ENCODE data around the gene DLX5. TPM values are rescaled to one million over a fixed set of nuclear protein-coding genes. Genes with fewer than 3 reads are reported as not detected.

The DLX5 gene
- total and polyA plus RNA-seq, 2 experiments from 2014 or later = 0.34 TPM; not detected in 1

DNA sequence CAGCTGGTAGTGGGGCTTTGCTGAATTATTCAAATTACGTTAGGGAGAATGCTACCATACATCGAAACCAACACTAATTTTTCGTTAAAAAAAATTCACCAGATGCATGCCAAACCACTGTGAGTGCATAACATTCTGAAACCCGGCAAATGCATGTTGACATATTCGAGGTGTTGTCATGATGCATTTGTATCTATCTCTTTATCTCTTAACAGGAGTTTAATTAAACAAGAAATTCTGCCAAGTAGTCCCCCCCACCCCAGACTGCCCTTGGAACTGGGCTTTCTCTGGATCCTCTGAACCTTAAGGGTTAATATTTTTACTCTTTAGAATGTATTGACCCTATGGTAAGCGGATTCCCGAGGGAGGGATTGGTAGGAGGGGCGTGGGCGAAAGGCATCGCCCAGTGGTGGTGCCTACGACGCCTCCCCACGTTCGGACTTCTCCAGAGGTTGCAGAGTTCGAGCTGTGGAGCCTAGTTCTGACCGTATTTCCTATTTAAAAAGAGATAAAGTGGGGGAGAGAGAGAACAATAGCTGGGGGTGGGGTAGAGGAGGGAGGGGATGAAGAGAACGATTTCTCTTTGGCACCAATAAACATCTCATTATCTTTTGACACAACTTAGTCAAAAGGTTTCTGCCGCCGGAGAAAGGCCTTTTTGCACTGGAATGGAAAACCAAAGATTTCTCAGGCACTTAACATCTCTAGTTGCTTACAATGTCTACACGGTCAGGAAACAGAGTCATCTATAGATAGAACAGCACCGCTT is 12.1 kb downstream of the DLX5 start:
- no peaks in the 10 kb centered on the region for H3K4me1 ChIP-seq (ENCODE audit: low read depth)
- H3K27me3 ChIP-seq = peaks cover 100% of the 10 kb centered on the region
- DNase-seq (ENCODE audit: low read depth in 1 of 2, low spot score in 1 of 2) = no peak
- TF ChIP-seq, protein P1, sequence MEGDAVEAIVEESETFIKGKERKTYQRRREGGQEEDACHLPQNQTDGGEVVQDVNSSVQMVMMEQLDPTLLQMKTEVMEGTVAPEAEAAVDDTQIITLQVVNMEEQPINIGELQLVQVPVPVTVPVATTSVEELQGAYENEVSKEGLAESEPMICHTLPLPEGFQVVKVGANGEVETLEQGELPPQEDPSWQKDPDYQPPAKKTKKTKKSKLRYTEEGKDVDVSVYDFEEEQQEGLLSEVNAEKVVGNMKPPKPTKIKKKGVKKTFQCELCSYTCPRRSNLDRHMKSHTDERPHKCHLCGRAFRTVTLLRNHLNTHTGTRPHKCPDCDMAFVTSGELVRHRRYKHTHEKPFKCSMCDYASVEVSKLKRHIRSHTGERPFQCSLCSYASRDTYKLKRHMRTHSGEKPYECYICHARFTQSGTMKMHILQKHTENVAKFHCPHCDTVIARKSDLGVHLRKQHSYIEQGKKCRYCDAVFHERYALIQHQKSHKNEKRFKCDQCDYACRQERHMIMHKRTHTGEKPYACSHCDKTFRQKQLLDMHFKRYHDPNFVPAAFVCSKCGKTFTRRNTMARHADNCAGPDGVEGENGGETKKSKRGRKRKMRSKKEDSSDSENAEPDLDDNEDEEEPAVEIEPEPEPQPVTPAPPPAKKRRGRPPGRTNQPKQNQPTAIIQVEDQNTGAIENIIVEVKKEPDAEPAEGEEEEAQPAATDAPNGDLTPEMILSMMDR (IDR thresholded peaks at IDR 0.05; ENCODE audit: low read depth, low read length) = no peak
- H3K27ac ChIP-seq = no peak overlapping the region
- H3K4me3 ChIP-seq = no peak overlapping the region
- no peaks in the 10 kb centered on the region for H3K36me3 ChIP-seq
- H3K9me3 ChIP-seq (ENCODE audit: low read depth) = no peaks in the 10 kb centered on the region

DNA sequence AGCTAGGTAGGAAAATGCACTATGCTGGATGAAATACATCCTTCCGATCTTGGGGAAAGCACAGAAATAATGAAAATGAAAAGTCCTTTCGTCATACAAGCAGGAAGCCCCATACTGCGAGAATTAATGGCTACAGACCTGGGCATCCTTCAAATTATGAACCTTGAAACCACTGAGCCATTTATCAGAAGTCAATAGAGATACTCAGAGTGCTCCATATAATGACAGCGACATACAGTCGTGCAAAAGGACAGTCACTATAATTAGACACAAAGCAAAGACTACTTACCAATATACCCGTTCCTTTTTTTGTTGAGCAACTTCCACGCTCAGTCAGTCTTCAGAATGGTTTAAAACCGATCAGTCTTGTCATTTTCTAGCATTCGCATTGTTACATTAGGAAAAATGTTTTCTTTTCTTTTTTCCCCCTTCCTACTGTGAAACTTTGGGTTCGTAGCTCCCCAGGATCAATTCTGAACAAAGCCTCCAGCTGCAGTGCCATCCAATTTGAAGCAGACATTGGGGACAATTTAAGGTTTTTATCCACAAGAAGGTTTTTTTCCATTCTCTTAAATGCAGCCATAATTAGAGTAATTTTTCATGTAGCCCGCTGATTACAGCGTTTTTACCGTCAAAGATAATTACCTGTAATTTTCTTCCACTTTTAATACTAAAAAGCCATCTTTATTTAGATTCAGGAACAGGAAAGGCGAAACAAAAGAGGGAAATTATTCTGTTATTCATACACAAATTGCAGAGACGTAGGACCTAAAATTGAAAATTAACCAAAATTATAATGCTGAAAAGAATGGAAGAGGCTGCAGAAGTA is 12.9 kb downstream of the DLX5 start:
- Histone ChIP-seq H3K4me3 (no peak overlapping the region), H3K27ac (no peak overlapping the region), H3K4me1 (ENCODE audit: low read depth) (no peaks in the 10 kb centered on the region), H3K9me3 (ENCODE audit: low read depth) (no peaks in the 10 kb centered on the region), H3K27me3 (peaks cover 100% of the 10 kb centered on the region), H3K36me3 (no peaks in the 10 kb centered on the region)
- TF ChIP-seq, protein P1 (IDR thresholded peaks at IDR 0.05; ENCODE audit: low read depth, low read length) = no peak
- no peak for DNase-seq (ENCODE audit: low read depth in 1 of 2, low spot score in 1 of 2)

DNA sequence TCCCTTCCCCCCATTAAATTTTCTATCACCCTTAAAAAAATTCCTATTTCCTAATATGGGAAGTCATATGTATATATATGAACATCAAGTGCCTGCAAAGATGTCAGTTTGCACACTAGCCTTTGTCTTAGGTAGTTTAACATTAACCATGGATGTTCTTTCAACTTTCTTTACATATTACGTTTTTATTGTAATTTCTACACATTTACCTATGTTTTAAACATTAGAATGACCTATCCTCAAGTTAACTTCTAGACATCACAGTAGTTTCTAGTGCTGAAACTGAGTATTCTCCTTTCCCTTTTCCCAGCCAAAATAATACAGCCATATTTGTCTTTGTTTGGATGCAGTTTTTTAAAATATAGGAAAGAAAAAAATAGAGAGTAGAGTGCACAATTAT is 13.5 kb downstream of the DLX5 start:
- DNase-seq (ENCODE audit: low read depth in 1 of 2, low spot score in 1 of 2) = no peak
- Histone ChIP-seq H3K27me3 (peaks cover 100% of the 10 kb centered on the region), H3K27ac (no peak overlapping the region), H3K9me3 (ENCODE audit: low read depth) (no peaks in the 10 kb centered on the region), H3K4me3 (no peak overlapping the region), H3K36me3 (no peaks in the 10 kb centered on the region), H3K4me1 (ENCODE audit: low read depth) (no peaks in the 10 kb centered on the region)
- TF ChIP-seq, protein P1 (IDR thresholded peaks at IDR 0.05; ENCODE audit: low read depth, low read length) = no peak

DNA sequence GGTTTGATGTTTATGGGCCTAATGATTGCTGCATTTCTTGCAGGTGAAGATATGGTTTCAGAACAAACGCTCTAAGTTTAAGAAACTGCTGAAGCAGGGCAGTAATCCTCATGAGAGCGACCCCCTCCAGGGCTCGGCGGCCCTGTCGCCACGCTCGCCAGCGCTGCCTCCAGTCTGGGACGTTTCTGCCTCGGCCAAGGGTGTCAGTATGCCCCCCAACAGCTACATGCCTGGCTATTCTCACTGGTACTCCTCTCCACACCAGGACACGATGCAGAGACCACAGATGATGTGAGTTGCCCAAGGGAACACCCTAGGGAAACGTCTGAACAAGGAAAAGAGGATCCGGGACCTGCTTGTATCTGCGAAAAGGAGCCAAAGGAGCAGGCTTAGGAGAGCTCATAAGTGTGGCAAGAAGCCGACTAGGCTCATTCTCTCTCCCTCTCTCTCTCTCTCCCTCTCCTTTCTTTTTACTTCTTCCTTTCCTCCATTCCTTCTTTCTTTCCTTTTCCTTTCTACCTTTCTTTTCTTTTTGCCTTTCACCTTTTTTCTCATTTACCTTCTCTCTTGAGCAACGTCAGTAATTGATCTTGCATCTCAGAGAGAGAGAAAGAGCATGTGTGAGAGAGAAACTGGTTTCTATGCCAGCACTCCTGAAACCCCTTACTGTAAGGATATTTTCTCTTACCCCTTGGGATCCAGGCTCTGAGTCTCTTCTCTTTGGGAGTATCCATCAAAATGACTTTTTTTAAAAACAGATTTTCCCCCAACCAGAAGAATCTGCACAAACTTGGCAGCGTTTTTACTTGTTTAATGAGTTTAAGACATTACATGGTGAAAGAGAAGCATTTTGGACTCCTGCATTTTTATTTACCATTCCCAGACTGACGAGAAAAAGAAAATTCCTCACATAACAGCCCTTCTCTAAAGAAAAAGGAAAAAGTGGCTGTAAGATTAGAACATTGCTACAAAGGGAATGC is 14.6 kb downstream of the DLX5 start:
- no peaks in the 10 kb centered on the region for H3K9me3 ChIP-seq (ENCODE audit: low read depth)
- no peak overlapping the region for H3K4me3 ChIP-seq
- no peak overlapping the region for H3K27ac ChIP-seq
- H3K36me3 ChIP-seq = no peaks in the 10 kb centered on the region
- no peaks in the 10 kb centered on the region for H3K4me1 ChIP-seq (ENCODE audit: low read depth)
- no peak for DNase-seq (ENCODE audit: low read depth in 1 of 2, low spot score in 1 of 2)
- TF ChIP-seq, protein P1 (IDR thresholded peaks at IDR 0.05; ENCODE audit: low read depth, low read length) = no peak
- peaks cover 100% of the 10 kb centered on the region for H3K27me3 ChIP-seq

DNA sequence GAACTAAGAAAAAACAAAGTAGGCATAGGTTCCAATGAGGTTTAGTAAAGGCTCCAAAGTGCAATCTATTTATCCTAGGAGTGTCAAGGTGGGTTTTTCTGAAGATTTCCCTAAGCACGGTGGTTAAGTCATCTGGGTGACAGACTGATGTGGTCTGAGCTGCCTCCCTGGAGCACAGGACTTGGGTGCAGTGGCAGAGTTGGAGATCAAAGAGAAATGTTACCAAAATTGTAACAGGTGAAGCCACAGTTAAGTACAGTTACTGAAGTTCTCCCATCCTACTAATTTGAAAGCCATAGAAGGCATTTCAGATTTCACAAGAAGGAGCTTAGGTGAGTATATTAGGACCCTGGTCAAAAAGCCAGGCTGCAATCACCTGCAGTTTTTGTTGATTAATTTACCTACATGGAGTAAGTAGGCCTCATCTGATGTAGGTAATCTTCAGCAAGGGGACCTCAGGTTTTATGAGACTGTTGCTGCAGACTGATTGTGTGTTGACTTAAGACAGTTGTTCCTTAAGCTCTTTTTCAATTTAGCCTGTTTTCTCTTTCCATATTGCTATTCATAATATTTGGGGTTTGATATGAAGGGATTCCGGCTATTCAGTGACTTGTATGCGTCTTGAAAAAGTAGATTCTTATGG is 16.2 kb downstream of the DLX5 start:
- Histone ChIP-seq H3K4me1 (ENCODE audit: low read depth) (no peaks in the 10 kb centered on the region), H3K27ac (no peak overlapping the region), H3K27me3 (peaks cover 100% of the 10 kb centered on the region), H3K36me3 (no peaks in the 10 kb centered on the region), H3K9me3 (ENCODE audit: low read depth) (no peaks in the 10 kb centered on the region), H3K4me3 (no peak overlapping the region)
- no peak for DNase-seq (ENCODE audit: low read depth in 1 of 2, low spot score in 1 of 2)
- TF ChIP-seq, protein P1 (IDR thresholded peaks at IDR 0.05; ENCODE audit: low read depth, low read length) = no peak

Measured in cardiac muscle cell (in vitro differentiated cells and primary cell).